Stimulated activated CD4-positive, alpha-beta T cell treated with anti-CD3 and anti-CD28 coated beads, Interleukin-1b, Interleukin-23, amount 100 ng/mL, for 48 hours (primary cell): Measurements from ENCODE around the gene ZNF124.

Source experiments
- DNase-seq: peaks from one replicate; pipeline ENCODE4 v3.0.0-alpha.2; 2020

ZNF124 gene

GRCh38 chr1:247111700-247112478, 59.9 kb downstream of the ZNF124 start:
- DNase-seq: no peak

GRCh38 chr1:247111259-247111699, 60.5 kb downstream of the ZNF124 start:
- no peak for DNase-seq

- DNase-seq: peak; percentile 54
Measured at GRCh38 chr1:247110627-247111258, 61.1 kb downstream of the ZNF124 start.

- no peak for DNase-seq
Measured at GRCh38 chr1:247107694-247108093, 64.1 kb downstream of the ZNF124 start.

GRCh38 chr1:247105966-247106365, 65.9 kb downstream of the ZNF124 start:
- no peak for DNase-seq
